ENCODE results near the gene KLHL20.
"Not testable (repeated sequence)": the region's sequence is repeated elsewhere in the genome, so short reads cannot be mapped to it uniquely, and the experiment has no call there.

KLHL20 gene

DNA sequence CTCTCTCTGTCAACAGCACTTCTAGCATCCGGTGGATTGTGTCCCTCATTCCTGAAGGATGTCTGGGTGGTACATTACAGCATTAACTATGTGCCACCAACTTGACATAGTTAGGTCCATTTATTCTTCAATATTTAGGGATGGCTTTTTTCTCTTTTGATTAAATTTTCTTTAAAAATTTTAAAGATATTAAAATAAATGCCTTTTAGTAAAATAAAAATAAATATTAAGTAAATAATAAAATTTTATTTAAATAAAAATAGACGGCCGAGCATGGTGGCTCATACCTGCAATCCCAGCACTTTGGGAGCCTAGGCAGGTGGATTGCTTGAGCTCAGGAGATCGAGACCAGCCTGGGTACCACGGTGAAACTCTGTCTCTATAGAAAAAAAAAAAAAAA is 9.7 kb upstream of the KLHL20 start:
- Mint-ChIP-seq H3K27ac (ENCODE audit: low read depth) (no peak overlapping the region), H3K27me3 (peaks cover 18% of the 10 kb centered on the region)

DNA sequence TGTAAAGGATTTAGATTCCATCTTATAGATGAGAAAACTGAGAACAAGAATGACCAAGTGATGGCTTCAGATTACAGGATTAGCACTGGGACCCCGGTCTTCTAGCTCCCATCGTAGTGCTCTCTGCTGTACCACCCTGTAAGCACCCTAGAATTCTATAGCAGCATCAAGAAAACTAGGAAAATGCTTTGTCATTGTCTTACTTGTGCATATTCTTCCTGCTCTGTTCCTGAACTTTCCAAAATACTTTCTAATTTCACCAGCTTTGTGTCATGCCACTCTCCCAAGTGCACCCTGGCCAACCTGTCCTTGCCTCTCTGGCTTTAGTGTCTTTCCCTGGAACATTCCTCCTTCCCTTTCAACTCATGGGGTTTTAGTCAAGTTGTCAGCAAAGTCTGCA is 6.0 kb upstream of the KLHL20 start:
- Mint-ChIP-seq H3K36me3 (ENCODE audit: insufficient read depth) (no peaks in the 10 kb centered on the region), H3K9me3 (no peaks in the 10 kb centered on the region), H3K27me3 (peaks cover 37% of the 10 kb centered on the region), H3K4me3 (no peak overlapping the region), H3K4me1 (no peaks in the 10 kb centered on the region), H3K27ac (ENCODE audit: low read depth) (no peak overlapping the region)
- no peak for DNase-seq (ENCODE audit: low spot score in 2 of 2)
- ATAC-seq (replicated peaks; ENCODE audit: extremely low read depth, poor library complexity, severe bottlenecking), result no peak

More for the DNA sequence above, 9.7 kb upstream of the KLHL20 start:
- Mint-ChIP-seq H3K9me3 (no peaks in the 10 kb centered on the region), H3K36me3 (ENCODE audit: insufficient read depth) (peaks cover 2% of the 10 kb centered on the region), H3K4me1 (no peaks in the 10 kb centered on the region), H3K4me3 (no peak overlapping the region)
- ATAC-seq (replicated peaks; ENCODE audit: extremely low read depth, poor library complexity, severe bottlenecking) (no peak), DNase-seq (ENCODE audit: low spot score in 2 of 2) (no peak)

DNA sequence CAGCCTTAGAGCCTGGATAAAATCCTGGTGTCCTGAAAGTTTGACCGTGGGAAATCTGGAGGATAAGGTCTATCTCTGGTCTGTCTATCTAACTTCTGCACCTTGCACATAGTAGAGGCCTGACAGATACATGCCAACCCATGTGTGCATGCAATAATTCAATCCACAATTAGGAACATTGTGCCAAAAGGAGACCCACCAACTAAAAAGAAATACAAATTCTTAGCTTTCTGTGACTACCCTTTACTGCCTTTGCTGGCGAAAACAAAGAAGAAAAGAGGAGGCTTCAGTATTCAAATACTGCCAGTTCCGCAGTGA is 381 bp upstream of the KLHL20 start:
- ATAC-seq (replicated peaks; ENCODE audit: extremely low read depth, poor library complexity, severe bottlenecking) (peak; percentile 0), DNase-seq (ENCODE audit: low spot score in 2 of 2) (no peak)
- Mint-ChIP-seq H3K4me3 (peak overlapping the region; percentile 88), H3K36me3 (ENCODE audit: insufficient read depth) (peaks cover 13% of the 10 kb centered on the region), H3K9me3 (no peaks in the 10 kb centered on the region), H3K4me1 (peaks cover 15% of the 10 kb centered on the region), H3K27ac (ENCODE audit: low read depth) (peak overlapping the region; percentile 92), H3K27me3 (peaks cover 26% of the 10 kb centered on the region)

DNA sequence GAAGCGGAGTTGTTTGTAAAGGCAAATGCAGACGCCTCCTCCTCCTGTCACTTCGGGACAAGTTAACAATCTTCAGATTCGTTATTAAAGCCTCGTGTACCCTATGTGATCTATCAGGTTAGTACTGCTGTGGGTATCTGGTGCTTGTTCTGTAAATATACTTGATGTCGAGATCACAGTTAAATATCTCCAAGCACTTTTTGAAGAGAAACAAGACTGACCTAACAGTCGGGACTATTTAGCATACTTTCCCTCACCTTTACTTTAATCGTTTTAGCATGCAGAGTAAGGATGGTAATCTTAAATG is 710 bp downstream of the KLHL20 start:
- peak overlapping the region; percentile 92 for H3K27ac Mint-ChIP-seq (ENCODE audit: low read depth)
- ATAC-seq (replicated peaks; ENCODE audit: extremely low read depth, poor library complexity, severe bottlenecking) (no peak), DNase-seq (ENCODE audit: low spot score in 2 of 2) (no peak)
- H3K4me1 Mint-ChIP-seq, result peaks cover 19% of the 10 kb centered on the region
- H3K4me3 Mint-ChIP-seq, result peak overlapping the region; percentile 88
- H3K27me3 Mint-ChIP-seq, result peaks cover 15% of the 10 kb centered on the region
- H3K36me3 Mint-ChIP-seq (ENCODE audit: insufficient read depth), result peaks cover 15% of the 10 kb centered on the region
- H3K9me3 Mint-ChIP-seq, result no peaks in the 10 kb centered on the region

DNA sequence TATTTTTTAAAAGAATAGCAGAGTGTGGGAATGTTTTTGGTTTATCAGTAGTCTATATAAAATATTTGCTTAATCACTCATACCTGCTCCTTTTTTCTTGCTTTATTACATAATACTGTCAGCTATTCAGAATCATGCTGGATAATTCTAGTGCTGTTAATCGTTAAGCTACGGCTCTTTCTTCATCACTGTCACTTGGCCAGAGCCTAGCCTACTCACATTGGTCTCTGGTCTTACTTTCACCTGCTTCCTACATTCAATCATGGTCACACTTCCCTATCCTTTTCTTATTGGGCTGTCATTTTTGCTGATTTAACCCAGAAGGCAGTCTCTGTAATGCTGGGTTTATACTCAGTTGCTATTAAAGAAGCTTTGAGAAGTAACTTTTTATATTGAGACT is 2.5 kb downstream of the KLHL20 start:
- no peaks in the 10 kb centered on the region for H3K27me3 Mint-ChIP-seq

DNA sequence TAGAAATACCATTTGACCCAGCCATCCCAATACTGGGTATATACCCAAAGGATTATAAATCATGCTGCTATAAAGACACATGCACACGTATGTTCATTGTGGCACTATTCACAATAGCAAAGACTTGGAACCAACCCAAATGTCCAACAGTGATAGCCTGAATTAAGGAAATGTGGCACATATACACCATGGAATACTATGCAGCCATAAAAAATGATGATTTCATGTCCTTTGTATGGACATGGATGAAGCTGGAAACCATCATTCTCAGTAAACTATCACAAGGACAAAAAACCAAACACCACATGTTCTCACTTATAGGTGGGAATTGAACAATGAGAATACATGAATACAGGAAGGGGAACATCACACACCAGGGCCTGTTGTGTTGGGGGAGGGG is 16.6 kb downstream of the KLHL20 start:
- DNase-seq (ENCODE audit: low spot score in 2 of 2); H3K9me3 Mint-ChIP-seq; H3K27ac Mint-ChIP-seq (ENCODE audit: low read depth); ATAC-seq (replicated peaks; ENCODE audit: extremely low read depth, poor library complexity, severe bottlenecking); H3K4me3 Mint-ChIP-seq; H3K27me3 Mint-ChIP-seq: not testable (repeated sequence)
- Mint-ChIP-seq H3K4me1 (peaks cover 22% of the 10 kb centered on the region), H3K36me3 (ENCODE audit: insufficient read depth) (peaks cover 13% of the 10 kb centered on the region)

More for the DNA sequence above, 2.5 kb downstream of the KLHL20 start:
- Mint-ChIP-seq H3K4me3 (peak overlapping the region; percentile 16), H3K36me3 (ENCODE audit: insufficient read depth) (peaks cover 16% of the 10 kb centered on the region), H3K27ac (ENCODE audit: low read depth) (peak overlapping the region; percentile 5), H3K9me3 (no peaks in the 10 kb centered on the region), H3K4me1 (peaks cover 31% of the 10 kb centered on the region)
- ATAC-seq (replicated peaks; ENCODE audit: extremely low read depth, poor library complexity, severe bottlenecking) (no peak), DNase-seq (ENCODE audit: low spot score in 2 of 2) (no peak)

DNA sequence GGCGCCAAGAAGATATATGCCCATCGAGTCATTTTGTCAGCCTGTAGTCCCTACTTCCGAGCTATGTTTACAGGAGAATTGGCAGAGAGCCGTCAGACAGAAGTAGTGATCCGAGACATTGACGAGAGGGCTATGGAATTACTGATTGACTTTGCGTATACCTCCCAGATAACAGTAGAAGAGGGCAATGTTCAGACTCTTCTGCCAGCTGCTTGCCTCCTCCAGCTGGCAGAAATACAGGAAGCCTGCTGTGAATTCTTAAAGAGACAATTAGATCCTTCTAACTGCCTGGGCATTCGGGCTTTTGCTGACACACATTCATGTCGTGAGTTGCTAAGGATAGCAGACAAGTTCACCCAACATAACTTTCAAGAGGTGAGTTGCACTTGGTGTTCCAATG is 19.1 kb downstream of the KLHL20 start:
- no peak overlapping the region for H3K27ac Mint-ChIP-seq (ENCODE audit: low read depth)
- no peaks in the 10 kb centered on the region for H3K9me3 Mint-ChIP-seq
- DNase-seq (ENCODE audit: low spot score in 2 of 2), result no peak
- H3K36me3 Mint-ChIP-seq (ENCODE audit: insufficient read depth), result peaks cover 21% of the 10 kb centered on the region
- ATAC-seq (replicated peaks; ENCODE audit: extremely low read depth, poor library complexity, severe bottlenecking), result no peak
- H3K27me3 Mint-ChIP-seq, result no peaks in the 10 kb centered on the region
- H3K4me3 Mint-ChIP-seq, result no peak overlapping the region
- H3K4me1 Mint-ChIP-seq, result peaks cover 34% of the 10 kb centered on the region

DNA sequence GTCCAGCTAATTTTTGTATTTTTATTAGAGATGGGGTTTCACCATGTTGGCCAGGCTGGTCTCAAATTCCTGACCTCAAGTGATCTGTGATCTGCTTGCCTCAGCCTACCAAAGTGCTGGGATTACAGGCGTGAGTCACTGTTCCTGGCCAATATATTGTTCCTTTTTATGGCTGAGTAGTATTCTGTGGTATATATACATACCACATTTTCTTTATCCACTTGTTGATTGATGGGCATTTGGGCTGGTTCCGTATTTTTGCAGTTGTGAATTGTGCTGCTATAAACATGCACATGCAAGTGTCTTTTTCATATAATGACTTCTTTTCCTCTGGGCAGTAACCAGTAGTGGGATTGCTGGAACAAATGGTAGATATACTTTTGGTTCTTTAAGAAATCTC is 21.3 kb downstream of the KLHL20 start:
- not testable (repeated sequence) for H3K9me3 Mint-ChIP-seq; DNase-seq (ENCODE audit: low spot score in 2 of 2); ATAC-seq (replicated peaks; ENCODE audit: extremely low read depth, poor library complexity, severe bottlenecking); H3K27ac Mint-ChIP-seq (ENCODE audit: low read depth); H3K27me3 Mint-ChIP-seq; H3K4me3 Mint-ChIP-seq
- H3K4me1 Mint-ChIP-seq, result peaks cover 53% of the 10 kb centered on the region
- peaks cover 25% of the 10 kb centered on the region for H3K36me3 Mint-ChIP-seq (ENCODE audit: insufficient read depth)

DNA sequence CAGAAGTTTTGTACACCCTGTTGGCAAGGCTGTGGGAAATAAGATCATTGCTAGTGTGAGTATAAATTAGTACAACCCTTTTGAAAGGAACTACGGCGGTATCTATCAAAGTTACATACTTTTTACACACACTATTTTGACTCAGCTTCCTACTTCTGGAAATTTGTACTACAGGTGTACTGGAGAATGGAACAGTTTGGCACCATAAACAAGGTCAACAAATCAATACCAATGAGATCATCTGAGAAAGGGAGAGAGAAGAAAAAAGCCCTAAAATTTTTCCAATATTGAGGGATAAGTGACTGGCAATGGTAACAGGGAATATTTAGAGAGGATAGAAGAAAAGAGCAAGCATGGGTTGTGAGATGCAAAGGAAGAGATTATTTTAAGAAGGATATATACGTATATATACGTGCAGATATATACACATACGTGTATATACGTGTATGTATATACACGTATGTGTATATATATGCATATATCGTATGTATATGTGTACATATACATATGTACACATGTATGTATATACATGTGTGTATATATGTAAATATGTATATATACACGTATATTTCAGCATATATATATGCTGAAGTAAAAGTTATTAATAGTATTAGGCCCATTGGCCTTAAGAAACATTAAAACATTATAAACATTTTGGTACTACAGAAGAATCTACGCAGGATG is 27.6 kb downstream of the KLHL20 start:
- H3K4me1 Mint-ChIP-seq, result peaks cover 60% of the 10 kb centered on the region
- no peak overlapping the region for H3K4me3 Mint-ChIP-seq
- H3K36me3 Mint-ChIP-seq (ENCODE audit: insufficient read depth), result peaks cover 26% of the 10 kb centered on the region
- ATAC-seq (replicated peaks; ENCODE audit: extremely low read depth, poor library complexity, severe bottlenecking) (no peak), DNase-seq (ENCODE audit: low spot score in 2 of 2) (no peak)
- no peaks in the 10 kb centered on the region for H3K9me3 Mint-ChIP-seq
- H3K27ac Mint-ChIP-seq (ENCODE audit: low read depth), result no peak overlapping the region
- H3K27me3 Mint-ChIP-seq, result no peaks in the 10 kb centered on the region

DNA sequence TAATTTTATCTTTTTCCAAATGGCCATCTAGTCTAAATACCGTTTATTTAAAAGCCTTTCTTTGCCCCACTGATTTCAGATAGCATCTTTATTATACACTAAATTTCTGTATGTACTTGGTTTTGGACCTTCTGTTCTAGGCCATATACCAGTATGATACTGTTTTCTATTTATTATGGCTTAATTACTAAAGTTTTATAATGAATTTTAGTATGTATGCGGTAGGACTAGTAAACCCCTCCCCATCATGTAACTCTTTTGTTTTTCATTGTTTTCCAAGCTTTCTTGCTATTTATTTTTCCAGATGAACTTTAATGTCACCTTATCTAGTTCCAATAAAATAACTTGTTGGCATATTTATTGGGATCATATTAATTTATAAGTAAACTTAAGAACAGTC is 29.9 kb downstream of the KLHL20 start:
- Mint-ChIP-seq H3K36me3 (ENCODE audit: insufficient read depth) (peaks cover 31% of the 10 kb centered on the region), H3K27me3 (no peaks in the 10 kb centered on the region), H3K4me3 (no peak overlapping the region), H3K27ac (ENCODE audit: low read depth) (no peak overlapping the region), H3K9me3 (no peaks in the 10 kb centered on the region), H3K4me1 (peaks cover 44% of the 10 kb centered on the region)
- DNase-seq (ENCODE audit: low spot score in 2 of 2) (no peak), ATAC-seq (replicated peaks; ENCODE audit: extremely low read depth, poor library complexity, severe bottlenecking) (no peak)

DNA sequence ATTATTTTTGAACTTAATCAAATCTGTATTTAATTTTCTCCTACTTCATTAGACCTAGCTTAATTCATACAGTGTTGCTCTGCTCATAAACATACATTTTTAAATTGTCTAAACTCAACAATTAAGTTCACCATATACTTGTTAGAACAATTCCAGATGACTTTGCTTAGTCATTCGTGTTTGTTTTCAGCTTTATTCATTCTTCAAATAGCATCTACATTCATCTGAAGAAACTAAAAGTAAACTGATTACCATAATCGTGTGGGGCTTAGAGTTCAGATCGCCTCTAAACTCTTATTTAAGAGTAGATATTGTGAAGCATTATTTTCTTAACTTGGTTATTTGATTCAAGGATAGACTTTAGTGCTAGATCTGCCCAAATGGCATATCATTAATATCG is 34.4 kb downstream of the KLHL20 start:
- Mint-ChIP-seq H3K4me1 (peaks cover 19% of the 10 kb centered on the region), H3K4me3 (no peak overlapping the region), H3K27ac (ENCODE audit: low read depth) (no peak overlapping the region), H3K9me3 (no peaks in the 10 kb centered on the region), H3K36me3 (ENCODE audit: insufficient read depth) (peaks cover 31% of the 10 kb centered on the region), H3K27me3 (no peaks in the 10 kb centered on the region)
- DNase-seq (ENCODE audit: low spot score in 2 of 2) (no peak), ATAC-seq (replicated peaks; ENCODE audit: extremely low read depth, poor library complexity, severe bottlenecking) (no peak)

DNA sequence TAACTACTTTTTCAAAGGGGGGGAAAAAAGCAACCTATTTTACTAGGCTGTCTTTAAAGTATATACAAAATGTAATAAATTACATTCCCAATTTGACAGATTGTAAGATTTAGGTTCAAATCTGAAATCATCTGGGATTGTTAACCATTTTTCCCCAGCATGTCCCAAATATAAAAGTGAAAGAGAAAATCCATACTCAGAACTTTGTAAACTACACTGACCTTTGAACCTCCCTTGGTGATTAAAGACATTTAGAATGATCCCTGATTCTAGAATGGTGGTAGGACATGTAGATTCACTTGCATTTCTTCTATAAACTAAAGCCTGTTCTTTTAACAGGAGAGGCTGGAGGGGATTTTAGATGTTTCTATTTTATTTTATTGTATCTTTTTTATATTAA is 39.0 kb downstream of the KLHL20 start:
- no peak for ATAC-seq (replicated peaks; ENCODE audit: extremely low read depth, poor library complexity, severe bottlenecking)
- DNase-seq (ENCODE audit: low spot score in 2 of 2), result no peak
- Mint-ChIP-seq H3K9me3 (no peaks in the 10 kb centered on the region), H3K27ac (ENCODE audit: low read depth) (no peak overlapping the region), H3K4me1 (peaks cover 5% of the 10 kb centered on the region), H3K27me3 (no peaks in the 10 kb centered on the region), H3K4me3 (no peak overlapping the region), H3K36me3 (ENCODE audit: insufficient read depth) (peaks cover 53% of the 10 kb centered on the region)

DNA sequence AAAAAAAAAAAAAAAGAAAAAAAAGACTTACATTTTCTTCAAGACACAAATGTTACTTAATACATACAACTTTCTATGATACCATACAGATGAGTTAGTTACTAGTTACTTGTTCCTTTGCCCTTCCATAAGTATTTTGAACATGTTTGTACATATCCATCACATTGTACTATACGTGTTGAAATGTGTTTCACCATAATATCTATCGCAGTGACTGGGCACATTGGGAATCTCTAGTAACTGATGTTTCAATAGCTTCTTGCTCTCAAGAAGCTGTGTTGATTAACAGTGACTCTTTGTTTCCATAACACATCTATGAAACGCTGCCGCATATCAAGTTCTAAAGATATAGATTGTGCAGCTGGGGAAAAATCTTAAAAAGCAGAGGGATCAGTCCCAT is 42.9 kb downstream of the KLHL20 start:
- Mint-ChIP-seq H3K4me1 (peaks cover 9% of the 10 kb centered on the region), H3K9me3 (peaks cover 7% of the 10 kb centered on the region), H3K27ac (ENCODE audit: low read depth) (peak overlapping the region; percentile 55), H3K27me3 (no peaks in the 10 kb centered on the region), H3K36me3 (ENCODE audit: insufficient read depth) (peaks cover 54% of the 10 kb centered on the region), H3K4me3 (no peak overlapping the region)
- DNase-seq (ENCODE audit: low spot score in 2 of 2) (no peak), ATAC-seq (replicated peaks; ENCODE audit: extremely low read depth, poor library complexity, severe bottlenecking) (no peak)

DNA sequence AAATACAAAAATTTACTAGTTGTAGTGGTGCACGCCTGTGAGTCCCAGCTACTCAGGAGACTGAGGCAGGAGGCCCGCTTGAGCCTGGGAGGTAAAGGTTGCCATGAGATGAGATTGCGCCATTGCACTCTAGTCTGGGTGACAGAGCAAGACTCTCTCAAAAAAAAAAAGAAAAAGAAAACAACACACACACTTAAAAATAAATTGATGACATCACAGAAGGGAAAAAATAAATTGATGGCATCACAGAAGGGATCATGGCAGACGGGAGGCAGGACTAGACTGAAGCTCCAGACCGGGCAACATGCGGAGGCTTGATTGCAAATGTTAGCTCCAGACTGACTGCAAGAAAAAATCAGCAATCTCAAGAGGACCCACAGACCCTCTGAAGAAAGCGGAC is 43.3 kb downstream of the KLHL20 start:
- ATAC-seq (replicated peaks; ENCODE audit: extremely low read depth, poor library complexity, severe bottlenecking), result no peak
- peaks cover 7% of the 10 kb centered on the region for H3K9me3 Mint-ChIP-seq
- H3K4me1 Mint-ChIP-seq, result peaks cover 9% of the 10 kb centered on the region
- no peak for DNase-seq (ENCODE audit: low spot score in 2 of 2)
- H3K27ac Mint-ChIP-seq (ENCODE audit: low read depth), result peak overlapping the region; percentile 55
- peaks cover 51% of the 10 kb centered on the region for H3K36me3 Mint-ChIP-seq (ENCODE audit: insufficient read depth)
- H3K27me3 Mint-ChIP-seq, result no peaks in the 10 kb centered on the region
- H3K4me3 Mint-ChIP-seq, result no peak overlapping the region

Measured in central memory CD8-positive, alpha-beta T cell (primary cell).